DOHH2 (cell line): Measurements from ENCODE around the gene RPL9.

Experiments used
- H3F3A ChIP-seq: fragments of 200-600 bp; sonication (generic), shearing (Covaris generic); 2 replicates; pipeline ENCODE4 v1.6.0; 2016; ENCODE audit warnings: antibody characterized with exemption, mild to moderate bottlenecking; ENCODE audit not compliant: control insufficient read depth, insufficient read depth
- H3K27ac ChIP-seq: fragments of 200-600 bp; sonication (generic); 2 replicates; pipeline ENCODE4 v1.5.1; 2014; ENCODE audit warnings: low read depth, mild to moderate bottlenecking, low read length, moderate library complexity
- H3K27me3 ChIP-seq: fragments of 200-600 bp; sonication (generic); 2 replicates; pipeline ENCODE4 v1.6.1; 2014; ENCODE audit warnings: mild to moderate bottlenecking, low read length, mixed read lengths; ENCODE audit not compliant: control insufficient read depth
- H3K36me3 ChIP-seq: fragments of 200-600 bp; sonication (generic); 2 replicates; pipeline ENCODE4 v1.6.1; 2014; ENCODE audit warnings: mild to moderate bottlenecking, low read length, moderate library complexity, mixed read lengths; ENCODE audit not compliant: control insufficient read depth
- H3K4me1 ChIP-seq: fragments of 200-600 bp; sonication (generic); 2 replicates; pipeline ENCODE4 v1.6.1; 2014; ENCODE audit warnings: mild to moderate bottlenecking, low read length, mixed read lengths; ENCODE audit not compliant: control insufficient read depth
- H3K4me2 ChIP-seq: fragments of 200-600 bp; sonication (generic); 2 replicates; pipeline ENCODE4 v1.6.0; 2014; ENCODE audit warnings: mild to moderate bottlenecking, low read length, moderate library complexity
- H3K4me3 ChIP-seq: fragments of 200-600 bp; sonication (generic); 2 replicates; pipeline ENCODE4 v1.5.1; 2014; ENCODE audit warnings: mild to moderate bottlenecking, low read length, mixed read lengths
- H3K79me2 ChIP-seq: fragments of 200-600 bp; sonication (generic); 2 replicates; pipeline ENCODE4 v1.6.1; 2014; ENCODE audit warnings: mild to moderate bottlenecking, low read length, mixed read lengths; ENCODE audit not compliant: control insufficient read depth
- H3K9me2 ChIP-seq: fragments of 200-600 bp; sonication (generic); replicated peaks from 2 replicates; pipeline ENCODE4 v1.6.1; 2014; ENCODE audit warnings: mild to moderate bottlenecking, low read length, mixed read lengths; ENCODE audit not compliant: control insufficient read depth
- H3K9me3 ChIP-seq: fragments of 200-600 bp; sonication (generic); 2 replicates; pipeline ENCODE4 v1.6.1; 2014; ENCODE audit warnings: antibody characterized with exemption, low read length, mixed read lengths; ENCODE audit not compliant: control insufficient read depth, insufficient read depth
- H4K20me1 ChIP-seq: fragments of 200-600 bp; sonication (generic); 2 replicates; pipeline ENCODE4 v1.6.0; 2014; ENCODE audit warnings: low read depth, mild to moderate bottlenecking, antibody characterized with exemption, low read length, moderate library complexity; ENCODE audit not compliant: control insufficient read depth, insufficient read depth
- EZH2phosphoT487 ChIP-seq: fragments of 200-600 bp; sonication (generic); IDR thresholded peaks from 2 replicates; pipeline ENCODE4 v1.6.1; 2017; ENCODE audit warnings: borderline replicate concordance, mild to moderate bottlenecking, antibody characterized with exemption, low read length, moderate library complexity, mixed read lengths
- TF ChIP-seq, protein P1 (sequence below): fragments of 200-600 bp; sonication (generic); IDR thresholded peaks from one replicate; pipeline ENCODE4 v1.5.1; 2014; ENCODE audit warnings: antibody characterized with exemption, mild to moderate bottlenecking, low read depth, low read length; ENCODE audit not compliant: poor library complexity, severe bottlenecking

RPL9 gene

DNA sequence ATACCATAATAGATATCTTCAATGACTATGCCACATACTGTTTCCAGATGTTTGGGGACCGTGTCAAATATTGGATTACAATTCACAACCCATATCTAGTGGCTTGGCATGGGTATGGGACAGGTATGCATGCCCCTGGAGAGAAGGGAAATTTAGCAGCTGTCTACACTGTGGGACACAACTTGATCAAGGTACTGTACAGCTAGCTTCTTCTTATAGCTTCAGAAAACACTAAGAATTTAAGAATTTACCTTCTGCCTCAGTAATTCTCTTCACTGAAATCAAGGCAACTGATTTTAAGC, 51.2 kb downstream of the RPL9 start:
- no peak for TF ChIP-seq EZH2phosphoT487
- TF ChIP-seq, protein P1, sequence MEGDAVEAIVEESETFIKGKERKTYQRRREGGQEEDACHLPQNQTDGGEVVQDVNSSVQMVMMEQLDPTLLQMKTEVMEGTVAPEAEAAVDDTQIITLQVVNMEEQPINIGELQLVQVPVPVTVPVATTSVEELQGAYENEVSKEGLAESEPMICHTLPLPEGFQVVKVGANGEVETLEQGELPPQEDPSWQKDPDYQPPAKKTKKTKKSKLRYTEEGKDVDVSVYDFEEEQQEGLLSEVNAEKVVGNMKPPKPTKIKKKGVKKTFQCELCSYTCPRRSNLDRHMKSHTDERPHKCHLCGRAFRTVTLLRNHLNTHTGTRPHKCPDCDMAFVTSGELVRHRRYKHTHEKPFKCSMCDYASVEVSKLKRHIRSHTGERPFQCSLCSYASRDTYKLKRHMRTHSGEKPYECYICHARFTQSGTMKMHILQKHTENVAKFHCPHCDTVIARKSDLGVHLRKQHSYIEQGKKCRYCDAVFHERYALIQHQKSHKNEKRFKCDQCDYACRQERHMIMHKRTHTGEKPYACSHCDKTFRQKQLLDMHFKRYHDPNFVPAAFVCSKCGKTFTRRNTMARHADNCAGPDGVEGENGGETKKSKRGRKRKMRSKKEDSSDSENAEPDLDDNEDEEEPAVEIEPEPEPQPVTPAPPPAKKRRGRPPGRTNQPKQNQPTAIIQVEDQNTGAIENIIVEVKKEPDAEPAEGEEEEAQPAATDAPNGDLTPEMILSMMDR = no peak
- Histone ChIP-seq H3K79me2 (no peaks in the 10 kb centered on the region), H3K9me2 (no peaks in the 10 kb centered on the region), H3K4me1 (peaks cover 32% of the 10 kb centered on the region), H3K4me2 (no peak overlapping the region), H3K27ac (no peak overlapping the region), H3F3A (0 out of 2 replicates have a peak, but pooled peaks cover 8% of the 10 kb centered on the region), H4K20me1 (no peaks in the 10 kb centered on the region), H3K27me3 (no peaks in the 10 kb centered on the region), H3K4me3 (no peak overlapping the region), H3K9me3 (no peaks in the 10 kb centered on the region), H3K36me3 (no peaks in the 10 kb centered on the region)

DNA sequence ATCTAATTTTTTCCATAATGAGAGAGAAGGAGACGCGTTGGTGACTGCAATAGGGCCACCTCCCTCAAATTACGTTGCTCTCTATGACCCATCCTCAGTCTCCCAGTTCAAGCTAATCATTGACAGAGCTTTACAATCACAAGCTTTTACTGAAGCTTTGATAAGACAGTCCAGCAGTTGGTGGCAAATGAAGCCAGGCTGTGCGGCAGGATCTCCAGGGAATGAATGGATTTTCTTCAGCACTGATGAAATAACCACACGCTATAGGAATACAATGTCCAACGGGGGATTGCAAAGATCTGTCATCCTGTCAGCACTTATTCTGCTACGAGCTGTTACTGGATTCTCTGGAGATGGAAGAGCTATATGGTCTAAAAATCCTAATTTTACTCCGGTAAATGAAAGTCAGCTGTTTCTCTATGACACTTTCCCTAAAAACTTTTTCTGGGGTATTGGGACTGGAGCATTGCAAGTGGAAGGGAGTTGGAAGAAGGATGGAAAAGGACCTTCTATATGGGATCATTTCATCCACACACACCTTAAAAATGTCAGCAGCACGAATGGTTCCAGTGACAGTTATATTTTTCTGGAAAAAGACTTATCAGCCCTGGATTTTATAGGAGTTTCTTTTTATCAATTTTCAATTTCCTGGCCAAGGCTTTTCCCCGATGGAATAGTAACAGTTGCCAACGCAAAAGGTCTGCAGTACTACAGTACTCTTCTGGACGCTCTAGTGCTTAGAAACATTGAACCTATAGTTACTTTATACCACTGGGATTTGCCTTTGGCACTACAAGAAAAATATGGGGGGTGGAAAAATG, 51.7 kb downstream of the RPL9 start, which contains the start of gene KLB:
TSS of gene KLB (plus strand) at position 168 of the 821 bp plus-strand sequence. CDS start at position 188, 20 bp downstream.
- Histone ChIP-seq H3K4me2 (no peak within 1 kb of the TSS), H3K4me3 (no peak within 1 kb of the TSS), H3K36me3 (no peaks in the 10 kb centered on the region)

More for the DNA sequence above, 51.7 kb downstream of the RPL9 start, which contains the start of gene KLB:
- H3F3A ChIP-seq = 0 out of 2 replicates have a peak, but pooled peaks cover 8% of the 10 kb centered on the region
- H3K79me2 ChIP-seq = no peaks in the 10 kb centered on the region
- no peak within 1 kb of the TSS for H3K27ac ChIP-seq
- TF ChIP-seq, protein P1 = no peak
- TF ChIP-seq EZH2phosphoT487 = no peak
- H3K27me3 ChIP-seq = no peaks in the 10 kb centered on the region
- H4K20me1 ChIP-seq = no peaks in the 10 kb centered on the region
- peaks cover 35% of the 10 kb centered on the region for H3K4me1 ChIP-seq
- H3K9me2 ChIP-seq = no peaks in the 10 kb centered on the region
- H3K9me3 ChIP-seq = no peaks in the 10 kb centered on the region
